Activated CD4-positive, CD25-positive, alpha-beta regulatory T cell treated with anti-CD3 and anti-CD28 coated beads, Interleukin-2, amount 50 U/mL, for 72 hours (primary cell): Measurements from ENCODE around the gene ARSG.
"Not testable (repeated sequence)": the region's sequence is repeated elsewhere in the genome, so short reads cannot be mapped to it uniquely, and the experiment has no call there.

Source experiments
- DNase-seq: peaks from one replicate; pipeline ENCODE4 v3.0.0; 2021

The ARSG gene

DNA sequence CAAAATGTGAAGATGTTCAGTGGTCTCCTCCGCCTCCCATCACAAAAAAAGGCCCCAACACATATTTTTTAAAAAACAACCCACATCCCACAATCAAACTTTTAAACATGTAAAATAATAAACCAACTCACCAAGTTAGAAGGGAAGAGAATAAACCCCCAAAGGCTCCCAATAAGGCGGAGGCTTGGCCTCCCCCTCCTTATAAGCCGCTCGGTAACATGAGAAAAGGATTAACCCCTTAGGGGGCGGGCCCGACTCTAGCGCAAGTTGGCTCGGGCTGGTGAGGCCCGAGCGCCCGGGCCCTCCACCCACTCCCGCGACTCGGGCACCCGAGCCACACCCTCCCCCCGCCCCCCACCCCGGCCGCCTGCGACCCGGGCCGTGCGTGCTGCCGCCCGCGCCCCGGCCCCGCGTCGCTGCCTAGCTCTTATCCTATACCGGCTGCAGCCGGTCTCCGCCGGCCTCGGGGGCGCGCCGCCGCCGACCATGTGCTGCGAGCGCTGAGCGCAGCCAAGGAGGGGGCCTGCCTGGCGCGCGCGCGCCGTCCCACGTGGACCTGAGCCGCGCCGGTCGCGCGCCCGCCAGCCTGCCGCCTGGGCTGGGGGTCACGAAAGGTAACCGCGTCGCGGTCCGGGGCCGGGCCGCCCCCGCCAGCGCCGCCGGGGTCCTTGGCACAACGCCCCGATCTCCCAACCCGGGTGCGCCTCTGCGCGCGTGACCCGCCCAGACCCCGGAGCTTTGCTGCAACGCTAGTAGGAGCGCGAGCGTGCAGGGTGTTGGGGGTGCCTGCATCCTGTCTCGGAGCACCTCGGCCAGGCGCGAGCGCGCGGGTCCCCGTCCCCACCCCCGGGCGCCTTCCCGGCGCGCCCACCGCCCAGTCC lies at the start of gene ARSG, which contains the start of gene SLC16A6:
Gene ARSG (plus strand): TSS at position 541 of the 881 bp plus-strand sequence. CDS start 15,999 bp downstream, outside the sequence.
Gene SLC16A6 (minus strand): TSS at position 173 of the 881 bp plus-strand sequence. CDS start 12,807 bp downstream, outside the sequence.
- peak; percentile 73 for DNase-seq

DNA sequence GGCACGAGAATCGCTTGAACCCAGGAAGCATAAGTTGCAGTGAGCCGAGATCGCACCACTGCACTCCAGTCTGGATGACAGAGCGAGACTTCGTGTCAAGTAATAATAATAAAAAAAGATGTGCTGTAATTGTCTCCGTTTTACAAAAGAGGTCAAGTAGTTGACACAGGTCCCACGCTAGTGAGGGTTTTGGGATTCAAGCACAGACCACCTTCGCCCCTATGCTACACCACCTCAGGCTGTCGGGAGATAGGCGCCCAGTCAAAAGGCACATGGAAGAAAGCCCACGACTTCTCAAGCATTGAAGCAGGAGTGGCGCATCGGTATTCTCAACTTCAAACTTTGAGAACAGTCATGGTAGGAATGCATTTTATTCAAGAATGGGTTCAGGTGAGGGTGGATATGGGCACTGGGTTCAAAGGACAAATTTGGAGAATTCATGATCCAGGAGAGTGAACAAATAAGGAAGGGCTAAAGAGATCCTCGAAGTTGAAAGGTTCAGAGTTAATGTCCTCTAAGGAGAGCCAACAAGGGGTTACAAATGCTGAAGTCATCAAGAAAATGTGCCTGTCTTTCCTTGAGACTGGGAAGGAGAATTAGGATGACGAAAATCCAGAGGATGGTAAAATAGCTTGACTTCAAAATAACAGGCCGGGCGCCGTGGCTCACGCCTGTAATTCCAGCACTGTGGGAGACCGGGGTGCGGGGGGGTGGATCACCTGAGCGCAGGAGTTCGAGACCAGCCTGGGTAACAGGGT lies 44.8 kb upstream of the ARSG start:
- no peak for DNase-seq

DNA sequence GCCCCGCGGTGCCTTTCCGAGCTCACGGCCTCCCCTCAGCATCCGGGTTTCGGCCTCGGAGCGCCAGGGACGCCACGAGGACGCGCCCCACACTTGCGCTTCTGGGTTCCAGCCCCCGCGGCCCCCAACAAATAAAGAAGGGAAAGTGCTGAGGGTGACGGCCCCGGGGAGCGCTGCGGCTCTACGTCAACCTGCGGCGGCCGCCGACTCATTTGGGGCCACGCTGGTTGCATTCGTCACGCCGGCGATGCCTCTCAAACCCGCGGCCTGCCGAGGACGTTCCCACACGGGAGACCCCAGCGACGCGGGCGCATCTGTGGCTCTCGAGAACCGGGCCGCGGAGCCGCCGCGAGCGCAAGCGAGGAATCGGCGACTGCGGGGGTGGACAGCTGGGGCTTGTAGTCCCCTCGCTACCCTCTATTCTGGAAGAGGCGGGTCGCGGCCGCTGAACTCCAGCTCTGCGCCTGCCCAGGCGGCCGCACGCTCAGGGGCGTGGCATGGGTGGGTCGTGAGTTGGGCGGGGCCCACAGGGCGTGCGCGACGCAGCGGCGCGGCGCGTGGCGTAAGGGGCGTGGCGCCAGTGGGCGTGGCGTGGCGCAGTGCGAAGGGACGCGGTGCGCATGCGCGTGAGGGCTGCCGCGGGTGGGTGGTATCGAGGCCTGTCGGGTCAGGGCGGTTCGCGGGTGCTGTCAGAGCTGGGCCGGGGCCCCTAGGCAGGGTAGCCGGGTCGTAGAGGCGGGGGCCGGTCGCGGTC lies 43.7 kb upstream of the ARSG start, which contains the start of gene AMZ2:
Gene AMZ2 (plus strand): TSS at position 599 of the 754 bp plus-strand sequence. CDS start 2,145 bp downstream, outside the sequence.
- peak; percentile 100 for DNase-seq

DNA sequence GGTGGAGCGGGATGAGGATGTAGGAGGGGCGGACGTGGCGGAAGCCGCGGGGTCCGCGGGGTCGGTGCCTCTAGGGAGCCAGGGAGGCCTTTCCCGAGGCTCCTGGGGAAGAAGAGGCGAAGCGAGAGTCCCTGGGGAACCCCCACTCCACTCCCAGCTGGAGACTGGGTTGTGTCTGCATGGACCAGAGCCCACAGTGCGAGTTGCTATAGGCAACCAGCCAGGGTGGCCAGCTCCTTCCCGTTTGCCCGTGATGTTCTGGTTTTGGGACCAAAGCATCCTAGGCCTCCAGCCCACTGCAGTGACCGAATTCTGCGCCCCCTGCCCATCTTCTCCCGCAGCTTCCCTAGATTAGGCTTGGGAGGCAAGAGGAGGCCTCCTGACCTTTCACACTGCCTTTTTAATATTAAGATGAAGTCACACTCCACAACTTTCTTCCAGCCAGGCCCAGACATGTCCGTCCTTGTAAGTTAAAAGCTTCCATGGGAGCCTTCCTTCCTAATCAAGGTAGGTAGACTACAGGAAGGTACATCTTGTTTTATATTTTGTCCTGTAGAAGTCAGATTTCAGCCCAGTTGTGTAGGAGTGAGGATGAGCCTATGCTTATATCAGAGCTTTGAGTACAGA lies 43.0 kb upstream of the ARSG start:
- no peak for DNase-seq

DNA sequence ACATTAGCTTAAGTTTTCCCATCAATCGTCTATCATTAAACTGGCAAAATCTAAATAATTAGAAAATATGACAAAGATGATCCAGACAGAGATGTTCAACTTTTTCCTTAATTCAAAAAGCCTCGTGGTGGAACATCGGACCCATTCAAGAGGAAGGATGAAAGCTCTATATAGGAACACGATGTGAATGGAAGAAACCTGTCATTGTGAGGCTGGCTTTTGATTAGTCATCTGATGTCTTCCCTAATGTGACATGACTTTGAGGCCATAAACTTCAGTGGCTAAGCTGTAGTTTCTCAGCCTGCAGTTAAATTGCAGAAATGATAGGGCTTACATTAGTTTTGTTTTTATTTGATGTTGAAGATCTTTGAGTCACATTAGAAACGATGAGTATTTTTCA lies 42.4 kb upstream of the ARSG start:
- no peak for DNase-seq

DNA sequence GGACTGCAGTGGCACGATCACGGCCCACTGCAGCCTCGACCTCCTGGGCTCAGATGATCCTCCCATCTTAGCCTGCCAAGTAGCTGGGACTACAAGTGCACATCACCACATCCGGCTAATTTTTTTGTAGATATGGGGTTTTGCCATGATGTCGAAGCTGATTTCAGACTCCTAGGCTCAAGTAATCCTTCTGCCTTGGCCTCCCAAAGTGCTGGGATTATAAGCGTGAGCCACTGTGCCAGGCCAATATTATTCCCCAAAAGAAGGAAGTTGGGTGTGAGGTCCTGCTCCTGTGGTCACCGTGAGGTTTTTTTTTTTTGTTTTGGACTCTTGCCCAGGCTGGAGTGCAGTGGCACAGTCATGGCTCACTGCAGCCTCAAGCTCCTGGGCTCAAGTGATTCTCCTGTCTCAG lies 41.9 kb upstream of the ARSG start:
- DNase-seq, result no peak

DNA sequence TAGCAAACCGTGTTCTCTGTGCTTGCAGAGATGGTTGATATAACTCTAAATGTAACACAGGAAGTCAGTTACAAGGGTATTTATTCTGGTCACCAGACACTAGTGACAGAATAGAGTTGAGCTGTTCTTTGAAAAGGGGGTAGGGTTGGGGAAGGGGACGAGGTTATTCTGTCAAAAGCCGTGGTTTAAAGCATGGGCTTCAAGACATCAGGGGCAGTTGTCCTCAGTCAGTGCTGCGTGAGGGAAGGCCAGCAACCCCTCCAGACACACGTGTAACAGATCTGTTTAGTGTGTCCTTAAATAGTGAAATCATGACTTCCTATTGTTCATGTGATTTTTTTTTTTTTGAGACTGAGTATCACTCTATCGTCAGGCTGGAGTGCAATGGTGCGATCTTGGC lies 37.9 kb upstream of the ARSG start:
- not testable (repeated sequence) for DNase-seq

DNA sequence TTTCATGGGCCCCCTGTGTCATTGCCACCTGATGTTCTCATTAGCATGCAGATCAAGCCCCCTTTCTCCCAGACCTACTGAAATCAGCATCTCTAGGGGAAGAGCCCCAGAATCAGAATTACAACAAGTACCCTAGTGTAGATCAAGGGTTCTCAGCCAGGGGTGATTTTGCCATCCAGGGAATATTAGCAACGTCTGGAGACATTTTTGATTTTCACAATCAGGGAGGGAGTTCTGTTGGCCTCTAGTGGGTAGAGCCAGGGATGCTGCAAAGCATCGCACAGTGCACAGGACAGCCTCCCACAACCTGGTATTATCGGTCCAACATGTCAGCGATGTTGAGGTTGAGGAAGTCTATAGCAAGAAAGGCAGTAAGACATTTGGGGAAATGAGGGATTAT lies 36.1 kb upstream of the ARSG start:
- no peak for DNase-seq

DNA sequence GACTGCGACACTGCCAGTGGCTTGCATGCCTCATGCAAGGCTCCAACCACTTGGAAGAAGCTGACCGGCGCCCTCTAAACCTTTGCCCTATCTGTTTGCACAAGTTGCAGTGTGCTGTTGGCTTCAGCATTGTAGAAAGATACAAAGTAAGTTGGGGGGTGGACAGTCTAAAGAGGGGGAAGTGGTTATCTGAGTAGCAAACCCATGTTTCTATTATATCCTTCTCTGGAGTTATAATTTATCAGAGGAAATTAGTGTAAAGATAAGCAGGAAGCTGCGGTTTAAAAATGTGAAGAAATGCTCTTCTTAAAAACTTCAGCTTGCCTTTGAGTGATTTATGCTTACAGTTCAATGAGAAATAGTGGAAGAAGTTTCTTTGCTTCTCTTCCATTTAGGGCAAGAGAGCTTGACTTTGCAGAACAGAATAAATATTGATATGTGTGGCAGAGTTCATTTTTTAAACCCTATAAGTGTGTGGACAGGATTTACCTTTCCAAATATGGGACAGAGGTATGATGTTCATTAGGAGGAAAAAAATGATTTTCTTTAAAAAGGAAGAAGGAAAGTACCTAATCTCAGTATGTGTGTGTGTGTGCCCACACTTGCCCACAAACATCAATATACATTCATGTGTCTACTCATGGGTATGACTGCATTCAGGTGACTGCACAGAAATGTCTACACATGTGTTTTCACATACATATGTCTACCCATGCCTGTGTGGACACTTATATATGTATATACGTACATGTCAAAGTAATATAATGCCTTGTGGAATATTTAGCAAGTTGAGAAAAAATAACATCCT lies 35.4 kb upstream of the ARSG start:
- no peak for DNase-seq

DNA sequence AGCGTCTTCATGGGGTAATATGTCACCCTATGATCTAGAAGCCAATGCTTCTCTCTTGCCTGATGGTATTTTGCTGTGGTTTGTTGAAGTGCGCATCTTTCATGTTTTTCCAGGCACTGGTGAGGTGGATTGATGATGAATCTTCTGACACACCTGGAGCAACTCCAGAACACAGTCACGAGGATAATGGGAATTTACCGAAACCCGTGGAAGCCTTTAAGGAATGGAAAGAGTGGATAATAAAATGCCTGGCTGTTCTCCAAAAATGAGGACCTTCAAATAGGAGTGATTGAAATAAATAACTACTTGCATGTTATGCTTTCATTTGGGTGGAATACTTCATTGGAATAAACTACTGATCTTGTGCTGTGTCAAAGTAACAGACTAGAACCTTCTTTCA lies 34.6 kb upstream of the ARSG start:
- not testable (repeated sequence) for DNase-seq

DNA sequence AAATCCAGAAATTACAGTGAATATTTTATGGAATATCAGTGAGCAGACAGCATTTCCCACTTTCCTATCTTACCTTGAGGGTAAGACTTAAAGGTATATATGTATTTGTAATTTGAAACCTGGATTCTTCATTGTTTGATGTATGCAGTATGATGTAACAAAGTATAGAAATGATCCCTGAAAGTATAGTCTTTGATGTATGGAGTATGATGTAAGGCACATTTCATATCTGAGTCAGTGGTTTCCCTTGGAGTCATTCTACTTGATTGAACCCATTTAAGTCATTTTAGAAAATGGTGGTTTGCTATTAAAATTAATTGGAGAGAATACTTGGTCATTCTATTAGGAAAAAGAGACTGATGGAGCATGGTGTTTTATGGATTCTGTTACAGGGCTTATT lies 33.4 kb upstream of the ARSG start:
- DNase-seq, result no peak

DNA sequence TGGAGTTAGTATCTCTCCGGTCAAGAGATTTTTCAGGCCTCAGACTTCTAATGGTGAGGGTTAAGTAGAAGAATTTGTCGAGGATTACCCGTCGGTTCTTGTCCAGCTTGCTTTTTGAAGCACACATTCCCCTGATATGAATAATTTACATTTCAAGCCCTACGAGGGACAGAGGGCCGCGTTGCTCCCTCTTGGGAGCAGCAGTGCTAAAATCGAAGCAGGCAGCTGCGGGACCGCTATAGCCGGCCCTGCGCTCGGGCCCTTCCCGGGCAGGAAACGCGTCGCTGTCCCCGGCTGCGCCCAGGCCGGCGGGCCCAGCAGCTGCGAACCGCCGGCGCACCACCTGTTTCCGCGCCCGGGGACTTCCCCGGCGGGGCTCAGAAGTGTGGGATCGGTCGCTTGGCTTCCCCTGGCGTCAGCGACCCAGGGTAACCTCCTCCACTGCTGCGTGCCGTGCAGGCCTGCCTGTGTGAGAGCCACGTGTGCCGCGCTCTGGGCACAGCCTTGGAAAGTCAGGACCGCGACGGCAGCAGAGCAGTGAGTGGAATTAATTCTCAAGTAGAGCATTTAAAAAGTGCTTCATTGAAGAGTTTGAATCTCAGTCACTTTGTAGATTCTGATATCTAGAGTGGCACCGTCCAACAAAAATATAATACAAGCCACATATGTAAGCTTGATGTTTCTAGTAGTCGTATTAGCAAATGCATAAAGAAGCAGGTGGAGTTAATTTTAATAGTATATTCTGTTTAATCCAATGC lies 32.2 kb upstream of the ARSG start:
- peak; percentile 66 for DNase-seq

DNA sequence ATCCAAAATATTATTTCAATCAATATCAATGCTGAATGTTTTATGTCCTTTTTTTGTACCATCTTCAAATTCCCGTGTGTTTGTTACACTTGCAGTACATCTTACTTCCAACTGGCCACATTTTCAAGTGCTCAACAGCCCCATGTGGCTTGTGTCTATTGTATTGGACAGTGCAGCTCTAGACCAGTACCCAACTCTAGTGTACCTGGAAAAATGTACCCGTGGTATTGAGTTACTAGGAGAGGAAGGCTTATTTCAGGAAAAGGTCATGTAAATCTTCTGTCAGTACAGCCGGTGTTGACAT lies 31.7 kb upstream of the ARSG start:
- not testable (repeated sequence) for DNase-seq

DNA sequence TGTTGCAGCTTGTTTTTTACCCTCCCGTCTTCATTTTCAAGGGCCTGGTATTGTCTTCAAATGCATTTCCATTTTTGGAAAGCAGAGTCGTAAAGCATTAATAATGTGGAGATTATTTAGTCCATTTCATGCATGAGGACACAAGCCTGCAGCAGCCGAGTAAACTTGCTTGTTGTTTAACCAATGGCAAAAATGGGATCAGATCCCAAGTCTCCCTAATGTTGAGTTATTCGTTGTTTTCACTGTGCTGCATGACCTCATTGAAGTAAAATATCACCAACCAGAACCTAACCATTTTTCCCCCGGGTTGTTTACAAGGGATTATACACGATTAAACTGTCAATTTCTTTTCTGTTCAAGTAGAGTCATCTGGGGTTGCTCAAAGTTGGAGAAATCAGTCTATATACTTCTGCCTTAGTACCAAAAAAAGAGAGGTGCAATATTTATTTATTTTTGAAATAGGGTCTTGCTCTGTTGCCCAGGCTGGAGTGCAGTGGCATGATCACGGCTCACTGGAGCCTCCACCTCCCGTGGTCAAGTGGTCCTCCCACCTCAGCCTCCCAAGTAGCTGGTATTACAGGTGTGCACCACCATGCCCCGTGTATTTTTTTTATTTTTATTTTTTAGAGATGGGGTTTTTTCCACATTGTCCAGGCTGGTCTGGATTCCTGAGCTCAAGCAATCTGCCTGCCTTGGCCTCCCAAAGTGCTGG lies 31.1 kb upstream of the ARSG start:
- no peak for DNase-seq

DNA sequence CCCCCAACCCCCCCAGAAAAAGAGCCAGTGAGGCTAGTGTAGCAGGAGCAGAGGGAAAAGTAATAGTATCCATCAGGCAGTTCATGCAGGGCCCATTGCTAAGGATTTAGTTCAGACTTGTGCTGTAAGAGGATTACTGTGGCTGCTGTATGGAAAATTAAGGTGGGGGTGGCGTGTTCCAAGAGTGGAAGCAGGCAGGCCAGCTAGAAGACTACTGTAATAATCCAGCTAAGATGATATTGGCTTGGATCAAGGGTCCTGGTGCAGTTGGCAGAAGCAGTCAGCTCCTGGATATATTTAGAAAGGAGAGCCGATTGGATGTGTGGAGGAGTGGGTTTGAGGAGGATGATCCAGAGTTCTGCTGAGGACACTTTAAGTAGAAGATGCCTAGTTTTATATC lies 28.8 kb upstream of the ARSG start:
- not testable (repeated sequence) for DNase-seq

DNA sequence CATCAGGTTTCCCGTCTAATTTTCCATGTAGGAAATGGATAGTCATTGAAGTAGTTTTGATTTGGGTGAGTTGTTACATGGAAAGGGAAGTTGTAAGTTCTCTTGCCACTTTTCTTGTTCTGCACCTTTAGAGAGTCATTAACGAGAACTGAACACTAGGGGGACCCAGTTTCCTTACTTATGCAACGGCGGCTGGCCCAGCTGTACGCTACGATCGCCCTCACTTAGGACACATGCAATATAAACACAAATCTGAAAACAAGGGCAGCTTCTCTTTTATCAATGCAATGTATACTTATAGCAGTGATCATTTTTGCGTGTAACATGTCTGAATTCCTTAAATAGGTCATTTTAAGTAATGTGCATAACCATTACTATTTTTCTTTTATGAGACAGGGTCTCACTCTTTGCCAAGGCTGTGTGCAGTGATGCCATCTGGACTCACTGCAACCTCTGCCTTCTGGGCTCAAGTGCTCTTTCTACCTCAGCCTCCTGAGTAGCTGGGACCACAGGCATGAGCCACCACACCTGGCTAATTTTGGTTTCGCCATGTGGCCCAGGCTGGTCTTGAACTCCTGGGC lies 28.1 kb upstream of the ARSG start:
- not testable (repeated sequence) for DNase-seq

DNA sequence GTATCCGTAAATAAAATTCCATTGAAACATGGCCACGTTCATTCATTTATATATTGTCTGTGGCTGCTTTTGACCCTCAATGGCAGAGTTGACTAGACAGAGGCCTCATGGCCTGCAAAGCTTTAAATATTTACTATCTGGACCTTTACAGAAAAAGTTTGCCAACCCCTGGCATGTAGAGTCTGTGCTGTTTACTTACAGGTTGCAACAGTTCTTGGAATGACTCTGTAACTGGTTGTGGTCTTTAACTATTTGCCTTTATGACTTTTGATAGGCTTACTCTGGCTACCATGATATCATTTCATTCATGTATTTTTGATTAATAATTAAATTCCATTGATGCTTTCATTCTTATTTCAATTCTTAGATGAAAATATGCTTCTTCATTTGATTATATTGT lies 25.5 kb upstream of the ARSG start:
- not testable (repeated sequence) for DNase-seq

DNA sequence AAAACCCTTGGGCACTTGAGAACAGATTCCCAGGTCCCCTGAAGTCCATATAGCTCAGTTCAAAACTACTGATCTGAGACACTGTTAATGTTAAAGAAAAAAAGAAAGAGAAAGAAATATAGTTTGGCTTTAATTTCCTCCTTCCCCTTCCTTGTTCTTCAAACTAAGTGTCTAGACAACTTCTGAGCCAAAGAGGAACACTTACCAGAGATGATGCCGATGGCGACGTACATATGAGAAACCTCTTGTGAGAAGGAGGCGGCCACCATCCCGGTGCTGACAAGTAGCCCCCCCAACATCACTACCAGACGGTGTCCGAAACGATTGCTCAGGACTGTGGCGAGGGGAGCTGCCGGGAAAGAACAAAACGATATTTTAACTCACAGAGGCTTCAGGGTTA lies 17.6 kb upstream of the ARSG start:
- no peak for DNase-seq

DNA sequence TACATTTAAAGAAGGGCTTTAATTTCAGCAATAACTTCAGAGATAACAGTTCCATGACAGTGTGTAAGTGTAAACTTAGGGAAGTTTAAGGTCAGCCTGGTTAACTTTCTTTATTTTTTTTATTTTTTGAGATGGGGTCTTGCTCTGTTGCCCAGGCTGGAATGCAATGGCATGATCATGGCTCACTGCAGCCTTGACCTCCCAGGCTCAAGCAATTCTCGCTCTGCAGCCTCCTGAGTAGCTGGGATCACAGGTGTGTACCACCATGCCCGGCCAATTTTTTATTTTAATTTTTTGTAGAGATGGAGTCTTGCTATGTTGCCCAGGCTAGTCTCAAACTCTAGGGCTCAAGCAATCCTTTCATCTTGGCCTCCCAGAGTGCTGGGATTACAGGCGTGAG lies 15.0 kb upstream of the ARSG start:
- not testable (repeated sequence) for DNase-seq

DNA sequence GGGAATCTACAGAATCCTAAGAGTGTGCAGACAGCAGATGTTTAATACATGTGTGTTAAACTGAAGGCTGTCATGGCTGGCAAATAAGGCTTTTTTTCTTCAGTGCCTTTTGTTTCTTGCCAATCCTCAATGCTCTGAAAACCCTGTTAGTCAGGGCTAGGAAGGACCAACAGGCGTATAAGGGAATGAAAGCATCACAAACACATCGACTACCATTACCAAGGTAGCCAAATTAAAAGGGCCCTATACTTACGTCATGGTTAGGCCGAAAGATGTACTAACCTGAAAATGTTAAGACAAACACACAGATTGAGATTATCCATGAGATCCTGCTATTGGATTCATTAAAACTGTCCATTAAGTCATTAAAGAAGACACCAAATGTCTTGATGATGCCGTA lies 13.5 kb upstream of the ARSG start:
- DNase-seq, result no peak
